ENCODE data around the gene VTI1B. TPM values are rescaled to one million over a fixed set of nuclear protein-coding genes. Genes with fewer than 3 reads are reported as not detected.

Gene VTI1B
- total and polyA plus RNA-seq, 4 experiments from 2014 or later, result 62.1 to 97.8 (median 71.8) TPM

- Mint-ChIP-seq H3K36me3 (peaks cover 0 to 5% of the 10 kb centered on the region in 2 donors), H3K9me3 (no peaks in the 10 kb centered on the region), H3K4me3 (no peak overlapping the region), H3K27me3 (peaks cover 2 to 7% of the 10 kb centered on the region in 2 donors), H3K27ac (no peak overlapping the region), H3K4me1 (peaks cover 7 to 25% (median 21%) of the 10 kb centered on the region in 4 donors)
- ChIA-PET CTCF (ENCODE audit: partially characterized antibody) (interaction anchor here (1.5 kb wide), 1 partner anchor 23 kb away, joined by 5 read pairs; the partner anchor contains the start of gene PIGH), POLR2A (ENCODE audit: partially characterized antibody) (no interaction called here)
- Histone ChIP-seq H3K4me1 (ENCODE audit: insufficient read depth, low read length) (peaks cover 15% of the 10 kb centered on the region), H3K9me3 (ENCODE audit: control insufficient read depth in 1 of 2, low read length in 2 of 2) (no peaks in the 10 kb centered on the region), H3K27ac (ENCODE audit: low read depth, low read length) (no peak overlapping the region), H3K36me3 (ENCODE audit: insufficient read depth, low read length) (no peaks in the 10 kb centered on the region), H3K4me3 (ENCODE audit: low read length in 2 of 2) (no peak overlapping the region), H3K27me3 (ENCODE audit: insufficient read depth, low read length) (peaks cover 4% of the 10 kb centered on the region)
- no peak for DNase-seq
- intact Hi-C loops (cut with micrococcal nuclease), result no loop called here
These were observed 51.8 kb downstream of the VTI1B start for GRCh38 chr14:67622675-67623074.

DNA sequence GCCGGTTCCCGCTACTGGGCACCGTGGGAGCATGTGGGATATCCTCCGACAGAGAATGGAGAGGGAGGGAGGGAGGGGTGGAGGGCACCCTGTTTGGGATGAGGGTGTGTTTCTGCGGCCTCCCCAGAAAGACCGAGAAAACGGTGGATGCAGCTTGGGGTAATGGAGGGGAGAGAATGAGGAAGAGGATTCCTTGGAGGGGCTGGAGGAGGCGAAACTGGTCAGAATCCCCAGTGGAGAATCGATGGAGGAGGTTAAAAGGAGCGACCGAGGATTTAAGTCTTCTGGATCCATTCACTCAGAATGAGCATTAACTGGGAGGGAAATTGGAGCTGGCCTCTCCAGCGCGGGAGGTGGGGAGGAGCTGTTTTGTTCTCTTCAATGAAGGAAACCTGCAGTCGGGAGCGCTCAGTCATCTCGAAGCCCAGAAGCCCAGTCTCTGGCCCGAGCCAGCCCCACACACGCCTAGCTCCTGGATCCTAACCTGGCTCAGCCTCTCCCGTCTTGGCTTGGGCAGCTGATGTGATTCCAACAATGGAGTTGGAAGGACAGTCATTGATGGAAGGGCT is 54.1 kb downstream of the VTI1B start:
- no peaks in the 10 kb centered on the region for H3K9me3 ChIP-seq (ENCODE audit: control insufficient read depth in 1 of 2, low read length in 2 of 2)
- H3K27ac ChIP-seq (ENCODE audit: low read depth, low read length), result peak overlapping the region; percentile 75
- peaks cover 7 to 25% (median 21%) of the 10 kb centered on the region in 4 donors for H3K4me1 Mint-ChIP-seq
- H3K27me3 ChIP-seq (ENCODE audit: insufficient read depth, low read length), result peaks cover 4% of the 10 kb centered on the region
- peaks cover 0 to 5% of the 10 kb centered on the region in 2 donors for H3K36me3 Mint-ChIP-seq
- ChIA-PET CTCF (ENCODE audit: partially characterized antibody) (interaction anchor here (0.6 to 2.2 kb wide), 9 partner anchors 9 to 84 kb away, joined by 3 to 16 read pairs (median 4); partner anchors contain the start of gene PIGH), POLR2A (ENCODE audit: partially characterized antibody) (interaction anchor here (1.0 to 1.3 kb wide), 3 partner anchors 20 to 84 kb away, joined by 4 to 10 read pairs (median 5); partner anchors contain the start of genes PIGH and VTI1B)
- peaks cover 2 to 7% of the 10 kb centered on the region in 2 donors for H3K27me3 Mint-ChIP-seq
- H3K4me3 ChIP-seq (ENCODE audit: low read length in 2 of 2), result peak overlapping the region in 1 of 2 donors; percentile 52
- H3K27ac Mint-ChIP-seq, result peak overlapping the region; percentile 41 to 98 (median 92)
- H3K36me3 ChIP-seq (ENCODE audit: insufficient read depth, low read length), result no peaks in the 10 kb centered on the region
- H3K4me1 ChIP-seq (ENCODE audit: insufficient read depth, low read length), result peaks cover 15% of the 10 kb centered on the region
- intact Hi-C loops (cut with micrococcal nuclease), result no loop called here
- DNase-seq, result peak in 1 of 5 donors; percentile 4
- H3K9me3 Mint-ChIP-seq, result no peaks in the 10 kb centered on the region
- peak overlapping the region; percentile 87 to 92 (median 89) for H3K4me3 Mint-ChIP-seq

GRCh38 chr14:67619446-67620216 is 54.8 kb downstream of the VTI1B start, which contains the start of gene ARG2:
TSS of gene ARG2 (plus strand) at chr14:67619920. CDS start at chr14:67619978, 58 bp downstream.
- ChIA-PET POLR2A (ENCODE audit: partially characterized antibody) (interaction anchor here (0.6 to 1.4 kb wide), 10 partner anchors 19 to 192 kb away, joined by 3 to 12 read pairs (median 4); partner anchors contain the start of genes PIGH, RDH11 and VTI1B), CTCF (ENCODE audit: partially characterized antibody) (interaction anchor here (0.6 to 2.6 kb wide), 41 partner anchors 8 to 260 kb away, joined by 3 to 85 read pairs (median 5); partner anchors contain the start of genes ATP6V1D, EIF2S1, PIGH and RDH11)
- Mint-ChIP-seq H3K36me3 (peaks cover 0 to 5% of the 10 kb centered on the region in 2 donors), H3K27ac (peak within 1 kb of the TSS; percentile 88 to 98 (median 97)), H3K9me3 (peaks cover 0 to 2% (median 0%) of the 10 kb centered on the region in 8 donors), H3K27me3 (peaks cover 2 to 7% of the 10 kb centered on the region in 2 donors), H3K4me3 (peak within 1 kb of the TSS; percentile 87 to 92 (median 89)), H3K4me1 (peaks cover 7 to 25% (median 21%) of the 10 kb centered on the region in 4 donors)
- Histone ChIP-seq H3K4me3 (ENCODE audit: low read length in 2 of 2) (peak within 1 kb of the TSS; percentile 52 to 54), H3K4me1 (ENCODE audit: insufficient read depth, low read length) (peaks cover 15% of the 10 kb centered on the region), H3K27ac (ENCODE audit: low read depth, low read length) (peak within 1 kb of the TSS; percentile 75), H3K36me3 (ENCODE audit: insufficient read depth, low read length) (no peaks in the 10 kb centered on the region), H3K27me3 (ENCODE audit: insufficient read depth, low read length) (peaks cover 4% of the 10 kb centered on the region), H3K9me3 (ENCODE audit: control insufficient read depth in 1 of 2, low read length in 2 of 2) (no peaks in the 10 kb centered on the region)
- intact Hi-C loops (cut with micrococcal nuclease), result loop anchor here (1.0 to 10.0 kb wide), 6 partner anchors 19 to 1195 kb away; partner anchors contain the start of genes PIGH, RAD51B, RDH11 and VTI1B
- DNase-seq, result peak; percentile 95 to 96 (median 95)

DNA sequence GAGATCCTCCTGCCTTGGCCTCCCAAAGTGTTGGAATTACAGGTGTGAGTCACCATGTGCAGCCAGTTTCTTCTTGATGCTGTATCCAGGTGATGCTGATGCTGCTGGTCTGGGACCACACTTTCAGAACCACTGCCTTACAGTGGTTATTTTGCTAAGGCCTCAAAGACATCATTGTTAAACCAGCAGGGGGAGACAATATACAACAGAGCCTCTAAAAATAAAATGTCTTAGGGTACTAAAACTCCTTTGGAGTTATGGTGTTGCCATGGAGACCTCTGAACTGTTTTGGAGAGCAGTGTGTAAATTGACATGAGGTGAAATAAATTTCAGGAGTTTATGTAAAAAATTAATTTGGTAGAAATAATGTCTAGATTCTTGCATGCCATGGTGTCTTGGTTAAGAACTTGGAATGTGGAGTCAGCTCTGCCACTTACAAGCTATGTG is 55.8 kb downstream of the VTI1B start:
- Histone ChIP-seq H3K27me3 (ENCODE audit: insufficient read depth, low read length) (peaks cover 4% of the 10 kb centered on the region), H3K9me3 (ENCODE audit: control insufficient read depth in 1 of 2, low read length in 2 of 2) (no peaks in the 10 kb centered on the region), H3K4me1 (ENCODE audit: insufficient read depth, low read length) (peaks cover 15% of the 10 kb centered on the region), H3K36me3 (ENCODE audit: insufficient read depth, low read length) (no peaks in the 10 kb centered on the region), H3K4me3 (ENCODE audit: low read length in 2 of 2) (no peak overlapping the region), H3K27ac (ENCODE audit: low read depth, low read length) (peak overlapping the region; percentile 75)
- DNase-seq, result peak; percentile 64 to 78 (median 71)
- Mint-ChIP-seq H3K9me3 (peaks cover 0 to 2% (median 0%) of the 10 kb centered on the region in 8 donors), H3K4me3 (peak overlapping the region in 7 of 8 donors; percentile 63 to 92 (median 79)), H3K36me3 (peaks cover 0 to 5% of the 10 kb centered on the region in 2 donors), H3K27me3 (peaks cover under 1 to 10% of the 10 kb centered on the region in 2 donors), H3K27ac (peak overlapping the region; percentile 88 to 98 (median 97)), H3K4me1 (peaks cover 7 to 25% (median 21%) of the 10 kb centered on the region in 4 donors)
- intact Hi-C loops (cut with micrococcal nuclease), result loop anchor here (1.0 to 10.0 kb wide), 8 partner anchors 18 to 1196 kb away; partner anchors contain the start of genes PIGH, RAD51B, RDH11 and VTI1B
- ChIA-PET CTCF (ENCODE audit: partially characterized antibody) (interaction anchor here (0.6 to 2.6 kb wide), 38 partner anchors 8 to 326 kb away, joined by 3 to 85 read pairs (median 5); partner anchors contain the start of genes ATP6V1D, EIF2S1, PIGH and RDH11), POLR2A (ENCODE audit: partially characterized antibody) (interaction anchor here (0.6 to 1.4 kb wide), 7 partner anchors 18 to 191 kb away, joined by 3 to 12 read pairs (median 4); partner anchors contain the start of genes PIGH and RDH11)

DNA sequence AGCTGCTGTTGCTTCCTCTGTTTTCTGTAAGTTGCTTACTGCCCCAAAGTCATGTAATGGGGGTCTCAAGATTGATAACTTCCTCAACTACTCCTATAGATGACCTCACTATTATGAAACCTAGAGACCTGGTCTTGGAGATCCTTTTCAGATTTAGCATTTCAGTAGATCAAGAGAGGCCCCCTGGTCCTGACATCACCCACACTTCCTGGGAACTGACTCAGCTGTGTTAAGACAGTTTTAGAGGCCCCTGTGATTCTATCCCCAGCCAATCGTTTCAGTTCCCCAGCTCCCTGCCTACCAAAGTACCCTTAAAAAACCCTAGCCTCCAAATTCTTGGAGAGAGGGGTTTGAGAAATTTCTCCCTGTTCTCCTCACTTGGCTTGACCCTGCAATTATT is 63.9 kb downstream of the VTI1B start:
- Mint-ChIP-seq H3K27ac (no peak overlapping the region), H3K4me3 (no peak overlapping the region), H3K36me3 (no peaks in the 10 kb centered on the region), H3K9me3 (peaks cover 0 to 2% (median 0%) of the 10 kb centered on the region in 8 donors), H3K27me3 (peaks cover 5 to 13% of the 10 kb centered on the region in 2 donors), H3K4me1 (no peaks in the 10 kb centered on the region)
- Histone ChIP-seq H3K9me3 (ENCODE audit: control insufficient read depth in 1 of 2, low read length in 2 of 2) (no peaks in the 10 kb centered on the region), H3K36me3 (ENCODE audit: insufficient read depth, low read length) (no peaks in the 10 kb centered on the region), H3K4me1 (ENCODE audit: insufficient read depth, low read length) (no peaks in the 10 kb centered on the region), H3K27me3 (ENCODE audit: insufficient read depth, low read length) (no peaks in the 10 kb centered on the region), H3K27ac (ENCODE audit: low read depth, low read length) (no peak overlapping the region), H3K4me3 (ENCODE audit: low read length in 2 of 2) (no peak overlapping the region)
- ChIA-PET CTCF (ENCODE audit: partially characterized antibody) (interaction anchor here (1.2 to 1.9 kb wide), 2 partner anchors 9 to 93 kb away, joined by 4 to 5 read pairs; partner anchors contain the start of gene ARG2), POLR2A (ENCODE audit: partially characterized antibody) (interaction anchor here (3.7 kb wide), 1 partner anchor 11 kb away, joined by 11 read pairs; the partner anchor contains the start of gene PIGH)
- no peak for DNase-seq
- intact Hi-C loops (cut with micrococcal nuclease), result loop anchor here (10.0 kb wide), 1 partner anchor 1204 kb away; no protein-coding TSS in a partner anchor

GRCh38 chr14:67609642-67610310 is 64.7 kb downstream of the VTI1B start:
- Histone ChIP-seq H3K4me1 (ENCODE audit: insufficient read depth, low read length) (no peaks in the 10 kb centered on the region), H3K27ac (ENCODE audit: low read depth, low read length) (no peak overlapping the region), H3K4me3 (ENCODE audit: low read length in 2 of 2) (no peak overlapping the region), H3K9me3 (ENCODE audit: control insufficient read depth in 1 of 2, low read length in 2 of 2) (no peaks in the 10 kb centered on the region), H3K36me3 (ENCODE audit: insufficient read depth, low read length) (no peaks in the 10 kb centered on the region), H3K27me3 (ENCODE audit: insufficient read depth, low read length) (no peaks in the 10 kb centered on the region)
- ChIA-PET CTCF (ENCODE audit: partially characterized antibody) (interaction anchor here (1.2 to 1.9 kb wide), 2 partner anchors 9 to 94 kb away, joined by 4 to 5 read pairs; partner anchors contain the start of gene ARG2), POLR2A (ENCODE audit: partially characterized antibody) (interaction anchor here (3.7 kb wide), 1 partner anchor 10 kb away, joined by 11 read pairs; the partner anchor contains the start of gene PIGH)
- H3K36me3 Mint-ChIP-seq, result no peaks in the 10 kb centered on the region
- DNase-seq, result no peak
- H3K9me3 Mint-ChIP-seq, result no peaks in the 10 kb centered on the region
- H3K4me3 Mint-ChIP-seq, result no peak overlapping the region
- no peaks in the 10 kb centered on the region for H3K4me1 Mint-ChIP-seq
- intact Hi-C loops (cut with micrococcal nuclease), result loop anchor here (10.0 kb wide), 1 partner anchor 1205 kb away; no protein-coding TSS in a partner anchor
- H3K27ac Mint-ChIP-seq, result no peak overlapping the region
- peaks cover 6 to 13% of the 10 kb centered on the region in 2 donors for H3K27me3 Mint-ChIP-seq

Data from CD4-positive, alpha-beta memory T cell (primary cell).